Retinal pigment epithelial cell (primary cell): ENCODE measurements around the gene STIMATE.

ENCODE experiments used
- DNase-seq: peaks from one replicate; pipeline ENCODE4 v3.0.0-alpha.2; 2010; ENCODE audit warnings: low read depth
- H3K4me3 ChIP-seq: 2 replicates; pipeline ENCODE4 v1.5.1; 2011; ENCODE audit warnings: mild to moderate bottlenecking, low read length, control low read depth, moderate library complexity
- CTCF ChIP-seq: conservative IDR thresholded peaks from 2 replicates; pipeline ENCODE4 v1.5.1; 2011; ENCODE audit warnings: low read depth, low read length, control low read depth, inconsistent platforms

The STIMATE gene

GRCh38 chr3:52872245-52872644, 25.1 kb downstream of the STIMATE start:
- no peak for DNase-seq
- TF ChIP-seq CTCF, result no peak
- no peak overlapping the region for H3K4me3 ChIP-seq

DNA sequence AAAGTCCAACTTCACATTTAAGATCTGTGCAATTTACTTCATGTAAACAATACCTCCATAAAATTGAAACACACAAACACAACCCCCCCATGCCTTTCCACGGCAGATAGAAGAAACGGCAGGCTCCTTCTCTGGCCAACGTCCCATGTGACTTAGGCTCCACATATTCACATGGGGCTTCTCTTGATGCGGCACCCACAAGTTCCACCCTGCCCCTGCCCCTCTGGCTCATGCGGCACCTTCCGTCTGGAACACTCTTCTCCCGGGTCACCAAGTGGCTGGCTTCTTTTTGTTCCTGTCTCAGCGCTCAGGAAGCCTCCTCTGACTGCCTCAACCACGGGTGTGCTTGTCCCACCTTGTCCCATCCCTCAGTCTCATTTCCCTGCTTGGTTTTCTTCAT, 25.6 kb downstream of the STIMATE start:
- no peak overlapping the region for H3K4me3 ChIP-seq
- no peak for DNase-seq
- no peak for TF ChIP-seq CTCF

DNA sequence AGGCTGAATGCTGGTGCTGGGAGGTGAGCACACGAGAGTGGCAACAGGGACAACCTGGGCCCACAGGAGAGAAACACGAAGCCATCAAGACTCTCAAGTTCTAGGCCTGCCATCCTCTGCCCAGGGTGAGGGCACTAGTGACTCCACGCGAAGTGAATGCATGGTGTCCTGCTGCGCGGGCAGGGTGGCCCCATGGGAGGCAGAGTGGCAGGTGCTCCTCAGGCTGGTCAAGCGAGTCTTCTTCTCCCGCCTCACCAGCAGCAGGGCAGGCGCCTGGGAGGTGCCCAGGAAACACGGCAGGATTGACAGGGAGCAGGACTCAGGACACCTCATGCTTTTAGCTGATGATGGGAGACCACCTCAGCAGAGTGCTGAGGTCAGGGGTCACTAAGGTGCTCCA, 26.9 kb downstream of the STIMATE start:
- DNase-seq, result no peak
- TF ChIP-seq CTCF, result no peak
- H3K4me3 ChIP-seq, result no peak overlapping the region

DNA sequence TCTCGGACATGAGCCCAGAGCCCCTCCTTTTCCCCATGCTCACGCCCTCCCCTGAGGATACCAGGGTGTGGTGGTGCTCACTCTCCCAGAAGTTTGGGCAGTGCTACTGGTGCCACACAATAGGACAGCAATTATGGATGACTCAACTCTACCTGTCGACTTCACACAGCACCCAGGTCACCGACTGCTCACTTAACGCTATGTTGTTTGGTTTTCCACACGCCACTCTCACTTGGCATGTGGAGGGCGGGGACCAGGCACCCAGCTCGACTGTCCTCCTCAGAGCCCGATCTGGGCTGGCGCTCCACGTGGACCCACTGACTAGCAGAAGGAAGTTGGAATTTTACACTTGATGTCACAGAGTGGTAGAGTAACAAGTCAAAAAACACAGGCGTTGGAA, 30.9 kb downstream of the STIMATE start:
- TF ChIP-seq CTCF, result no peak
- H3K4me3 ChIP-seq, result no peak overlapping the region
- DNase-seq, result no peak

GRCh38 chr3:52865994-52866393, 31.4 kb downstream of the STIMATE start:
- H3K4me3 ChIP-seq, result no peak overlapping the region
- no peak for DNase-seq
- TF ChIP-seq CTCF, result no peak

- no peak for TF ChIP-seq CTCF
- H3K4me3 ChIP-seq, result no peak overlapping the region
- no peak for DNase-seq
These were observed 37.0 kb downstream of the STIMATE start for GRCh38 chr3:52860424-52860768.

- no peak for TF ChIP-seq CTCF
- no peak for DNase-seq
- no peak overlapping the region for H3K4me3 ChIP-seq
These were observed 37.5 kb downstream of the STIMATE start for GRCh38 chr3:52859686-52860423.
